Measurements from ENCODE around the gene RARB. TPM values are rescaled to one million over a fixed set of nuclear protein-coding genes. Genes with fewer than 3 reads are reported as not detected.
A peak's percentile ranks its signal among the peaks of the same experiment; 100 is the strongest.

RARB gene
- total RNA-seq, 1 donor from 2014 or later = 1.8 TPM

GRCh38 chr3:25564075-25564474, 136.0 kb downstream of the RARB start:
- Histone ChIP-seq H3K4me1 (no peaks in the 10 kb centered on the region), H3K27me3 (no peaks in the 10 kb centered on the region), H3K27ac (no peak overlapping the region), H2AFZ (replicated peaks) (no peak overlapping the region), H3K36me3 (no peaks in the 10 kb centered on the region), H4K20me1 (ENCODE audit: low read depth) (no peaks in the 10 kb centered on the region), H3K9ac (no peak overlapping the region), H3K4me2 (no peak overlapping the region), H3K79me2 (ENCODE audit: low read depth) (no peaks in the 10 kb centered on the region), H3F3A (ENCODE audit: low read depth) (no peaks in the 10 kb centered on the region), H3K4me3 (no peak overlapping the region), H3K9me3 (ENCODE audit: low read depth) (no peaks in the 10 kb centered on the region)
- H3K27ac Mint-ChIP-seq = no peak overlapping the region
- peaks cover 11% of the 10 kb centered on the region for H3K27me3 Mint-ChIP-seq (ENCODE audit: insufficient read depth, low read depth)
- H3K9me3 Mint-ChIP-seq = no peaks in the 10 kb centered on the region
- H3K36me3 Mint-ChIP-seq = no peaks in the 10 kb centered on the region
- no peak for TF ChIP-seq EZH2phosphoT487 (IDR thresholded peaks at IDR 0.05)
- no peak for TF ChIP-seq CTCF (IDR thresholded peaks at IDR 0.05)
- TF ChIP-seq EZH2 (IDR thresholded peaks at IDR 0.05) = no peak
- H3K4me1 Mint-ChIP-seq = peaks cover under 1% of the 10 kb centered on the region
- no peak overlapping the region for H3K4me3 Mint-ChIP-seq
- no peak for DNase-seq (ENCODE audit: low spot score)

GRCh38 chr3:25565807-25566206, 137.7 kb downstream of the RARB start:
- Histone ChIP-seq H3K4me2 (no peak overlapping the region), H3F3A (ENCODE audit: low read depth) (no peaks in the 10 kb centered on the region), H3K4me1 (no peaks in the 10 kb centered on the region), H3K27me3 (no peaks in the 10 kb centered on the region), H3K79me2 (ENCODE audit: low read depth) (no peaks in the 10 kb centered on the region), H3K4me3 (no peak overlapping the region), H3K9ac (no peak overlapping the region), H3K36me3 (no peaks in the 10 kb centered on the region), H2AFZ (replicated peaks) (no peak overlapping the region), H3K27ac (no peak overlapping the region), H3K9me3 (ENCODE audit: low read depth) (no peaks in the 10 kb centered on the region), H4K20me1 (ENCODE audit: low read depth) (no peaks in the 10 kb centered on the region)
- Mint-ChIP-seq H3K27ac (no peak overlapping the region), H3K27me3 (ENCODE audit: insufficient read depth, low read depth) (peaks cover 16% of the 10 kb centered on the region), H3K4me1 (peaks cover 17% of the 10 kb centered on the region), H3K36me3 (no peaks in the 10 kb centered on the region), H3K4me3 (no peak overlapping the region), H3K9me3 (no peaks in the 10 kb centered on the region)
- no peak for TF ChIP-seq EZH2 (IDR thresholded peaks at IDR 0.05)
- TF ChIP-seq EZH2phosphoT487 (IDR thresholded peaks at IDR 0.05) = no peak
- TF ChIP-seq CTCF (IDR thresholded peaks at IDR 0.05) = no peak
- no peak for DNase-seq (ENCODE audit: low spot score)

- Mint-ChIP-seq H3K27me3 (ENCODE audit: insufficient read depth, low read depth) (peaks cover 16% of the 10 kb centered on the region), H3K4me1 (peaks cover 17% of the 10 kb centered on the region), H3K9me3 (no peaks in the 10 kb centered on the region), H3K4me3 (no peak overlapping the region), H3K27ac (no peak overlapping the region), H3K36me3 (no peaks in the 10 kb centered on the region)
- no peak overlapping the region for H3K4me3 ChIP-seq
- no peak overlapping the region for H3K27ac ChIP-seq
- no peak overlapping the region for H3K9ac ChIP-seq
- no peak for TF ChIP-seq EZH2 (IDR thresholded peaks at IDR 0.05)
- TF ChIP-seq CTCF (IDR thresholded peaks at IDR 0.05) = peak; percentile 14
- no peaks in the 10 kb centered on the region for H3K9me3 ChIP-seq (ENCODE audit: low read depth)
- H3K27me3 ChIP-seq = no peaks in the 10 kb centered on the region
- H4K20me1 ChIP-seq (ENCODE audit: low read depth) = no peaks in the 10 kb centered on the region
- H3K79me2 ChIP-seq (ENCODE audit: low read depth) = no peaks in the 10 kb centered on the region
- DNase-seq (ENCODE audit: low spot score) = peak; percentile 19
- no peak overlapping the region for H3K4me2 ChIP-seq
- H2AFZ ChIP-seq (replicated peaks) = no peak overlapping the region
- H3F3A ChIP-seq (ENCODE audit: low read depth) = no peaks in the 10 kb centered on the region
- no peaks in the 10 kb centered on the region for H3K4me1 ChIP-seq
- no peaks in the 10 kb centered on the region for H3K36me3 ChIP-seq
Measured at GRCh38 chr3:25566358-25566920, 138.4 kb downstream of the RARB start.
